Lower leg skin (tissue), 4 donors: ENCODE results near the gene SLC16A3. TPM values are rescaled to one million over a fixed set of nuclear protein-coding genes. Genes with fewer than 3 reads are reported as not detected.

Experiments used
- DNase-seq, 2 donors: peaks; one replicate each; pipeline ENCODE4 v3.0.0-alpha.2; 2019; ENCODE audit warnings: low spot score in 2 of 2
- H3K4me3 ChIP-seq: fragments of 200-600 bp; sonication (generic); 2 replicates; pipeline ENCODE4 v1.5.1; 2017; ENCODE audit warnings: mild to moderate bottlenecking, low read depth; ENCODE audit not compliant: poor library complexity, severe bottlenecking
- CTCF ChIP-seq, 3 donors: fragments of 450-650 bp; IDR thresholded peaks; one replicate each; pipeline ENCODE4 v1.5.1; 2016; ENCODE audit warnings: antibody characterized with exemption in 3 of 3, mild to moderate bottlenecking in 3 of 3, moderate library complexity in 2 of 3
- POLR2A ChIP-seq, 2 donors: fragments of 450-650 bp; IDR thresholded peaks; one replicate each; pipeline ENCODE4 v1.6.1; 2016 to 2017; ENCODE audit warnings: antibody characterized with exemption in 2 of 2, mild to moderate bottlenecking in 1 of 2, moderate library complexity in 1 of 2
- WGBS, 2 donors: methylation state at CpG; one replicate each; pipeline ENCODE4 v1.1.5; 2018; 5-methylcytosine and 5-hydroxymethylcytosine counted together
- intact Hi-C: fragments of 100-400 bp; cut with DNase I; formaldehyde crosslinking; loops from one replicate; pipeline ENCODE4 v1.15.0; 2023; ENCODE audit warnings: low total_unique reads
- total RNA-seq, 4 donors: library from RNA; depleted of rRNA; stranded (reverse); fragments of >200 nt; gene quantifications; one replicate each; pipeline ENCODE4 v1.1.0, GENCODE V29; 2016

The SLC16A3 gene
- total RNA-seq, 4 donors from 2014 or later, result 10.0 to 18.5 (median 15.2) TPM

GRCh38 chr17:82195675-82196672 lies 32.9 kb upstream of the SLC16A3 start:
- no peak for DNase-seq
- TF ChIP-seq POLR2A (IDR thresholded peaks at IDR 0.05), result no peak
- no peak for TF ChIP-seq CTCF (IDR thresholded peaks at IDR 0.05)
- intact Hi-C loops, result no loop called here
- WGBS, 2 donors, result 84 to 89% methylated on average over 25 of the region's 25 CpGs
- no peak overlapping the region for H3K4me3 ChIP-seq

GRCh38 chr17:82198092-82198491 lies 30.8 kb upstream of the SLC16A3 start:
- TF ChIP-seq CTCF (IDR thresholded peaks at IDR 0.05) (no peak), POLR2A (IDR thresholded peaks at IDR 0.05) (no peak)
- intact Hi-C loops, result no loop called here
- DNase-seq, result no peak
- H3K4me3 ChIP-seq, result no peak overlapping the region
- WGBS, 2 donors, result 86 to 87% methylated on average over 4 of the region's 4 CpGs

- TF ChIP-seq CTCF (IDR thresholded peaks at IDR 0.05) (no peak), POLR2A (IDR thresholded peaks at IDR 0.05) (no peak)
- intact Hi-C loops, result no loop called here
- no peak overlapping the region for H3K4me3 ChIP-seq
- DNase-seq, result no peak
- WGBS, 2 donors, result 88 to 95% methylated on average over 12 of the region's 12 CpGs
Observed at GRCh38 chr17:82199496-82199895, 29.3 kb upstream of the SLC16A3 start.

GRCh38 chr17:82200135-82200534 lies 28.7 kb upstream of the SLC16A3 start:
- no peak overlapping the region for H3K4me3 ChIP-seq
- WGBS, 2 donors, result 87 to 97% methylated on average over 17 of the region's 17 CpGs
- TF ChIP-seq POLR2A (IDR thresholded peaks at IDR 0.05), result no peak
- TF ChIP-seq CTCF (IDR thresholded peaks at IDR 0.05), result no peak
- intact Hi-C loops, result no loop called here
- no peak for DNase-seq

- intact Hi-C loops, result no loop called here
- 83 to 88% methylated on average over 13 of the region's 13 CpGs for WGBS, 2 donors
- no peak overlapping the region for H3K4me3 ChIP-seq
- no peak for TF ChIP-seq POLR2A (IDR thresholded peaks at IDR 0.05)
- no peak for TF ChIP-seq CTCF (IDR thresholded peaks at IDR 0.05)
- DNase-seq, result no peak
Observed at GRCh38 chr17:82200743-82201497, 27.9 kb upstream of the SLC16A3 start.
